HL-60 (cell line): ENCODE measurements around the gene SLC37A2.
A peak's percentile ranks its signal among the peaks of the same experiment; 100 is the strongest.

Experiments
- DNase-seq, 2 experiments: peaks; one replicate each; pipeline ENCODE4 v3.0.0-alpha.2; 2010 to 2020; ENCODE audit warnings: low read depth in 1 of 2, low spot score in 1 of 2
- H3K27ac ChIP-seq: fragments of 250-450 bp; sonication (Bioruptor Pico); replicated peaks from 2 replicates; pipeline ENCODE4 v1.5.1; 2020; ENCODE audit warnings: mild to moderate bottlenecking, moderate library complexity
- H3K27me3 ChIP-seq: fragments of 250-450 bp; sonication (Bioruptor Pico); 2 replicates; pipeline ENCODE4 v1.5.1; 2021; ENCODE audit warnings: mild to moderate bottlenecking, moderate library complexity; ENCODE audit not compliant: insufficient read depth, poor library complexity, severe bottlenecking
- H3K4me3 ChIP-seq: replicated peaks from 2 replicates; pipeline ENCODE4 v1.5.1; 2011; ENCODE audit warnings: mild to moderate bottlenecking, control low read depth, low read length; ENCODE audit not compliant: insufficient read depth
- CTCF ChIP-seq: IDR thresholded peaks from one replicate; pipeline ENCODE4 v1.5.1; 2011; ENCODE audit warnings: low read length, control low read depth, inconsistent platforms; ENCODE audit not compliant: insufficient read depth
- GABPA ChIP-seq: IDR thresholded peaks from 2 replicates; pipeline ENCODE4 v1.6.1; 2012; ENCODE audit warnings: low read depth
- POLR2AphosphoS5 ChIP-seq: IDR thresholded peaks from 2 replicates; pipeline ENCODE4 v1.6.1; 2012; ENCODE audit warnings: low read depth
- REST ChIP-seq: IDR thresholded peaks from 2 replicates; pipeline ENCODE4 v1.6.1; 2012; ENCODE audit warnings: low read depth; ENCODE audit not compliant: insufficient replicate concordance
- SPI1 ChIP-seq: IDR thresholded peaks from 2 replicates; pipeline ENCODE4 v1.6.1; 2012; ENCODE audit warnings: low read depth, mild to moderate bottlenecking, borderline replicate concordance
- long read RNA-seq: library from polyadenylated mRNA; unstranded; transcript quantifications from one replicate; pipeline ENCODE4 v2.0.0, GENCODE V29; 2020

SLC37A2 gene
- long read RNA-seq, partial matches to known transcripts, result 2 of 3 reads
- long read RNA-seq, other reads (novel, unspliced or antisense), result 1 of 3 reads

DNA sequence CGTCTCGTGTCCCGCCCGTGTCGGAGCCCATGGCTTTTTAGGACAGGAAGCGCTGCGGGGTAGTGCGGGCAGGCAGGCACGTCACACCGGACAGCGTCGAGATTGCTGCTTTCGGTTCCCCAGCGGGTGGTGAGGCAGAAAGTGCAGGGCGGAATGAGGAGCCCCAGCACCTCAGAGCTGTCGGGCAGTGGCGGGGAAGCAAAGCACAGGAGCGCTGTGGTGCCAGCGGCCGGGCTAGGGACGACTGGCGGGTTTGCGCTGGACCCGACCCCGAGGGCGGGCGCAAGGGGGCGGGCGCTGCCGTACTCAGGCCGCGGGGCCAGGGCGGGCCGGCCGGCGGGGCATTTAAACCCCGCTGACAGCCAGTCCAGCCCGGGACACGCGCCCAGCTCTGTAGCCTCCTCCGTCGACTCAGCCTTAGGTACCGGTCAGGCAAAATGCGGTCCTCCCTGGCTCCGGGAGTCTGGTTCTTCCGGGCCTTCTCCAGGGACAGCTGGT, at the start of gene SLC37A2:
TSS of gene SLC37A2 (plus strand) at position 375 of the 498 bp plus-strand sequence. CDS start at position 438, 63 bp downstream.
- peak within 1 kb of the TSS; percentile 70 for H3K4me3 ChIP-seq
- DNase-seq, result peak; percentile 55 to 78
- no peak for TF ChIP-seq GABPA
- TF ChIP-seq POLR2AphosphoS5, result peak; percentile 57; the same call in 1 of the 2 replicates
- no peak for TF ChIP-seq REST
- TF ChIP-seq CTCF, result no peak
- H3K27ac ChIP-seq, result no peak within 1 kb of the TSS; the same call in 1 of the 2 replicates
- H3K27me3 ChIP-seq, result no peaks in the 10 kb centered on the region

GRCh38 chr11:125016413-125016812, 46.7 kb upstream of the SLC37A2 start:
- TF ChIP-seq SPI1 (no peak), GABPA (no peak), POLR2AphosphoS5 (no peak), REST (no peak), CTCF (no peak)
- no peak for DNase-seq
- H3K27me3 ChIP-seq, result no peaks in the 10 kb centered on the region
- H3K27ac ChIP-seq, result no peak overlapping the region
- H3K4me3 ChIP-seq, result no peak overlapping the region

GRCh38 chr11:125020342-125020741, 42.8 kb upstream of the SLC37A2 start:
- H3K27me3 ChIP-seq, result no peaks in the 10 kb centered on the region
- no peak overlapping the region for H3K4me3 ChIP-seq
- DNase-seq, result no peak
- no peak overlapping the region for H3K27ac ChIP-seq
- TF ChIP-seq POLR2AphosphoS5 (no peak), GABPA (no peak), SPI1 (no peak), CTCF (no peak), REST (no peak)
